Endothelial cell of umbilical vein (primary cell): Measurements from ENCODE around the gene INPP5E. TPM values are rescaled to one million over a fixed set of nuclear protein-coding genes. Genes with fewer than 3 reads are reported as not detected.

Source experiments
- BruUV-seq: library from RNA; stranded (reverse); fragments of 400-500 nt; replicated peaks from 2 replicates; lab custom pipeline; 2021; lab: Mats Ljungman, UMichigan
- CTCF ChIA-PET: fragments of 300-600, 350-600 bp; sonication (Branson Sonifier 250); formaldehyde crosslinking; loops from one replicate; lab custom pipeline; 2021; ENCODE audit warnings: antibody characterized with exemption, inconsistent platforms; lab: Charles Lee
- POLR2A ChIA-PET: fragments of 300-600, 350-600 bp; sonication (Branson Sonifier 250); formaldehyde crosslinking; loops from one replicate; lab custom pipeline; 2021; ENCODE audit warnings: antibody characterized with exemption, inconsistent platforms; lab: Charles Lee
- DNase-seq: peaks from one replicate; pipeline ENCODE4 v3.0.0-alpha.2; 2011; ENCODE audit warnings: low read depth, low spot score
- FAIRE-seq: peaks from 2 replicates; lab custom pipeline; 2011; peaks lifted over from hg19 to GRCh38; lab: Jason Lieb, UNC
- H2AFZ ChIP-seq: 2 replicates; pipeline ENCODE4 v1.6.0; 2012; ENCODE audit warnings: low read depth, low read length, control low read depth, inconsistent platforms
- H3K27ac ChIP-seq: 2 replicates; pipeline ENCODE4 v1.5.1; 2011; ENCODE audit warnings: low read depth, mild to moderate bottlenecking, control low read depth, low read length, moderate library complexity; ENCODE audit not compliant: insufficient read depth
- H3K27me3 ChIP-seq, 2 experiments: 2 replicates each; pipeline versions ENCODE4 v1.6.0 to v1.6.1; 2011; ENCODE audit warnings: low read length in 2 of 2, mixed read lengths in 1 of 2; ENCODE audit not compliant: control insufficient read depth in 2 of 2, insufficient read depth in 2 of 2
- H3K36me3 ChIP-seq, 2 experiments: 2 replicates in 1 of 2; 3 replicates in 1 of 2; pipeline ENCODE4 v1.5.1; 2011; ENCODE audit warnings: low read length in 2 of 2, mild to moderate bottlenecking in 1 of 2, moderate library complexity in 1 of 2; ENCODE audit not compliant: control insufficient read depth in 2 of 2, insufficient read depth in 2 of 2; ENCODE audit errors: extremely low read depth in 1 of 2
- H3K4me1 ChIP-seq: 3 replicates; pipeline ENCODE4 v1.5.1; 2011; ENCODE audit warnings: mild to moderate bottlenecking, low read length; ENCODE audit not compliant: control insufficient read depth, insufficient read depth; ENCODE audit errors: extremely low read depth
- H3K4me2 ChIP-seq: 2 replicates; pipeline ENCODE4 v1.6.1; 2011; ENCODE audit warnings: low read length, control low read depth, mixed read lengths; ENCODE audit not compliant: insufficient read depth
- H3K4me3 ChIP-seq, 3 experiments: fragments of 200-600 bp in 1 of 3; sonication (generic), shearing (Covaris generic) in 1 of 3; replicated peaks in 1 of 3; 2 replicates each; pipeline ENCODE4 v1.5.1; 2011 to 2016; ENCODE audit warnings: control low read depth in 3 of 3, low read length in 3 of 3, mild to moderate bottlenecking in 2 of 3, inconsistent platforms in 1 of 3, low read depth in 1 of 3, moderate library complexity in 1 of 3; ENCODE audit not compliant: insufficient read depth in 1 of 3
- H3K79me2 ChIP-seq: 2 replicates; pipeline ENCODE4 v1.6.0; 2012; ENCODE audit warnings: low read length, inconsistent platforms; ENCODE audit not compliant: control insufficient read depth, insufficient read depth
- H3K9ac ChIP-seq: replicated peaks from 2 replicates; pipeline ENCODE3; 2011; ENCODE audit warnings: low read length, control low read depth; ENCODE audit not compliant: insufficient read depth; ENCODE audit errors: extremely low read depth
- H3K9me1 ChIP-seq: replicated peaks from 3 replicates; pipeline ENCODE4 v1.6.0; 2011; ENCODE audit warnings: mild to moderate bottlenecking, low read length; ENCODE audit not compliant: control insufficient read depth, insufficient read depth; ENCODE audit errors: extremely low read depth
- H3K9me3 ChIP-seq: replicated peaks from 2 replicates; pipeline ENCODE4 v1.5.1; 2012; ENCODE audit warnings: low read length, inconsistent platforms; ENCODE audit not compliant: control insufficient read depth, insufficient read depth
- H4K20me1 ChIP-seq: replicated peaks from 2 replicates; pipeline ENCODE3; 2011; ENCODE audit warnings: mild to moderate bottlenecking, low read length; ENCODE audit not compliant: control insufficient read depth, insufficient read depth; ENCODE audit errors: extremely low read depth
- CTCF ChIP-seq, 2 donors: IDR thresholded peaks; 1 replicate in 1 of 2; 2 replicates in 1 of 2; pipeline ENCODE4 v1.5.1; 2011; ENCODE audit warnings: low read length in 2 of 2, mild to moderate bottlenecking in 2 of 2, moderate library complexity in 2 of 2, control low read depth in 1 of 2, inconsistent platforms in 1 of 2, low read depth in 1 of 2; ENCODE audit not compliant: insufficient read depth in 1 of 2; ENCODE audit errors: extremely low read depth in 1 of 2
- EZH2 ChIP-seq: IDR thresholded peaks from 2 replicates; pipeline ENCODE4 v1.6.1; 2012; ENCODE audit warnings: borderline replicate concordance, low read depth, mild to moderate bottlenecking, moderate library complexity, low read length, inconsistent platforms; ENCODE audit not compliant: severe bottlenecking
- FOS ChIP-seq: IDR thresholded peaks from 2 replicates; pipeline ENCODE4 v1.6.1; 2011; ENCODE audit warnings: mild to moderate bottlenecking, low read length, moderate library complexity, borderline replicate concordance; ENCODE audit not compliant: insufficient read depth
- GATA2 ChIP-seq: IDR thresholded peaks from 2 replicates; pipeline ENCODE4 v1.7.0; 2011; ENCODE audit warnings: low read depth, mild to moderate bottlenecking, moderate library complexity, mixed read lengths, low read length; ENCODE audit not compliant: insufficient read length, insufficient read depth
- JUN ChIP-seq: IDR thresholded peaks from 2 replicates; pipeline ENCODE4 v1.6.1; 2011; ENCODE audit warnings: borderline replicate concordance, low read depth; ENCODE audit not compliant: insufficient read length, insufficient read depth
- MAX ChIP-seq: IDR thresholded peaks from 2 replicates; pipeline ENCODE4 v1.6.1; 2011; ENCODE audit not compliant: insufficient read depth, insufficient read length
- MYC ChIP-seq: IDR thresholded peaks from one replicate; pipeline ENCODE4 v1.6.1; 2011; ENCODE audit warnings: mild to moderate bottlenecking, low read depth, low read length
- POLR2A ChIP-seq: IDR thresholded peaks from 2 replicates; pipeline ENCODE4 v1.6.1; 2012; ENCODE audit warnings: low read depth, mild to moderate bottlenecking, control low read depth, low read length
- POLR2AphosphoS5 ChIP-seq: IDR thresholded peaks from 2 replicates; pipeline ENCODE4 v1.6.1; 2012; ENCODE audit warnings: low read depth, mild to moderate bottlenecking, control low read depth, low read length, moderate library complexity; ENCODE audit not compliant: insufficient read depth
- dilution Hi-C: fragments of 300-500 bp; cut with MboI; formaldehyde crosslinking; loops from one replicate; pipeline ENCODE4 v1.15.0; 2019; ENCODE audit warnings: low sequenced_read_pairs; ENCODE audit not compliant: extremely low pct_ligation_motif_present
- intact Hi-C: fragments of 100-400 bp; cut with micrococcal nuclease; formaldehyde crosslinking; loops from one replicate; pipeline ENCODE4 v1.10.0; 2022
- polyA plus RNA-seq, 4 experiments: library from polyadenylated mRNA; depleted of rRNA in 3 of 4; stranded (reverse) in 3 of 4; unstranded in 1 of 4; fragments of >200 nt; gene quantifications; 2 replicates each; pipeline versions ENCODE4 v1.2.1 to v1.2.3, GENCODE V29; 2011 to 2012; ENCODE audit warnings: missing spikeins in 1 of 4
- total RNA-seq: library from RNA; stranded (reverse); gene quantifications from 2 replicates; pipeline ENCODE4 v1.2.3, GENCODE V29; 2021

Gene INPP5E
- total and polyA plus RNA-seq, 2 donors (not counting 3 experiments of a cell fraction or from before 2014, with no cell fraction given) = 15.0 to 24.5 TPM

- no TSS peak for BruUV-seq
- ChIA-PET POLR2A (no interaction called here), CTCF (interaction anchor here (0.6 kb wide), 1 partner anchor 13 kb away, joined by 3 read pairs; no protein-coding TSS in a partner anchor)
- dilution Hi-C loops = no loop called here
- H3K4me1 ChIP-seq = peaks cover 10% of the 10 kb centered on the region
- intact Hi-C loops = no loop called here
- H3K9ac ChIP-seq = no peak overlapping the region
- TF ChIP-seq MAX (no peak), EZH2 (no peak), POLR2A (no peak), JUN (no peak), POLR2AphosphoS5 (no peak), MYC (no peak), FOS (no peak), CTCF (IDR thresholded peaks at IDR 0.05; ENCODE audit: extremely low read depth in 1 of 2, insufficient read depth in 1 of 2, low read depth in 1 of 2, low read length in 2 of 2) (no peak), GATA2 (no peak)
- no peak overlapping the region for H3K27ac ChIP-seq
- no peak overlapping the region for H2AFZ ChIP-seq
- no peaks in the 10 kb centered on the region for H3K9me3 ChIP-seq
- no peaks in the 10 kb centered on the region for H4K20me1 ChIP-seq
- no peak overlapping the region for H3K4me3 ChIP-seq
- H3K4me2 ChIP-seq = no peak overlapping the region
- H3K27me3 ChIP-seq = no peaks in the 10 kb centered on the region
- FAIRE-seq = no peak
- H3K9me1 ChIP-seq = no peaks in the 10 kb centered on the region
- DNase-seq = no peak
- peaks cover 12 to 49% of the 10 kb centered on the region in 2 experiments for H3K36me3 ChIP-seq
- peaks cover 22% of the 10 kb centered on the region for H3K79me2 ChIP-seq
Observed at GRCh38 chr9:136442265-136442664, 2.6 kb upstream of the INPP5E start.
